Natural killer cell treated with Interleukin-12 subunit alpha and Interleukin-12 subunit beta and Interleukin-15 and Interleukin-18, amount 100 ng/mL, for 72 hours (primary cell): ENCODE measurements around the gene CCAR1. TPM values are rescaled to one million over a fixed set of nuclear protein-coding genes. Genes with fewer than 3 reads are reported as not detected.
A peak's percentile ranks its signal among the peaks of the same experiment; 100 is the strongest.
"Not testable (repeated sequence)": the region's sequence is repeated elsewhere in the genome, so short reads cannot be mapped to it uniquely, and the experiment has no call there.

Source experiments
- ATAC-seq, 2 donors: fragments of 150-1000 bp; cut with Tn5 transposase in 1 of 2; sonication (Bioruptor Pico), chemical (Tn5 transposase) in 1 of 2; 2 replicates each; pipeline ENCODE4 v1.10.0; 2021
- DNase-seq: peaks from one replicate; pipeline ENCODE4 v3.0.0; 2022; ENCODE audit warnings: low spot score
- H3K27ac Mint-ChIP-seq, 2 donors: 1 replicate in 1 of 2; 2 replicates in 1 of 2; pipeline ENCODE4 v1.8.0; 2022; ENCODE audit warnings: mixed read lengths in 2 of 2, mild to moderate bottlenecking in 1 of 2, moderate library complexity in 1 of 2
- H3K27me3 Mint-ChIP-seq, 2 donors: 1 replicate in 1 of 2; 2 replicates in 1 of 2; pipeline ENCODE4 v1.8.0; 2022; ENCODE audit warnings: mixed read lengths in 2 of 2
- H3K36me3 Mint-ChIP-seq: one replicate; pipeline ENCODE4 v1.8.0; 2022; ENCODE audit warnings: mixed read lengths
- H3K4me1 Mint-ChIP-seq, 2 donors: 1 replicate in 1 of 2; 2 replicates in 1 of 2; pipeline ENCODE4 v1.8.0; 2022; ENCODE audit warnings: low read depth in 2 of 2, mixed read lengths in 2 of 2, mild to moderate bottlenecking in 1 of 2
- H3K4me3 Mint-ChIP-seq: one replicate; pipeline ENCODE4 v1.8.0; 2022; ENCODE audit warnings: mixed read lengths
- H3K9me3 Mint-ChIP-seq: 2 replicates; pipeline ENCODE4 v1.8.0; 2022; ENCODE audit warnings: mixed read lengths
- total RNA-seq, 2 donors: library from RNA; stranded (reverse); gene quantifications; one replicate each; pipeline ENCODE4 v1.2.3, GENCODE V29; 2022

The CCAR1 gene
- total RNA-seq, 2 donors from 2014 or later = 81.8 to 155 TPM

- no peak overlapping the region for H3K4me3 Mint-ChIP-seq
- H3K4me1 Mint-ChIP-seq = peaks cover 0 to 7% of the 10 kb centered on the region in 2 donors
- no peak for ATAC-seq
- no peak overlapping the region for H3K27ac Mint-ChIP-seq
- no peaks in the 10 kb centered on the region for H3K9me3 Mint-ChIP-seq
- peaks cover 20% of the 10 kb centered on the region for H3K36me3 Mint-ChIP-seq
- no peaks in the 10 kb centered on the region for H3K27me3 Mint-ChIP-seq
- DNase-seq = no peak
Observed at GRCh38 chr10:68784476-68784875, 63.4 kb downstream of the CCAR1 start.

- H3K27ac Mint-ChIP-seq = no peak overlapping the region
Observed at GRCh38 chr10:68787813-68788212, 66.8 kb downstream of the CCAR1 start.

GRCh38 chr10:68790476-68790875, 69.4 kb downstream of the CCAR1 start:
- Mint-ChIP-seq H3K4me1 (no peaks in the 10 kb centered on the region), H3K27me3 (no peaks in the 10 kb centered on the region), H3K4me3 (no peak overlapping the region), H3K27ac (no peak overlapping the region), H3K9me3 (no peaks in the 10 kb centered on the region), H3K36me3 (peaks cover 16% of the 10 kb centered on the region)
- ATAC-seq = no peak
- DNase-seq = no peak

More at GRCh38 chr10:68787813-68788212, 66.8 kb downstream of the CCAR1 start:
- Mint-ChIP-seq H3K4me3 (no peak overlapping the region), H3K9me3 (no peaks in the 10 kb centered on the region), H3K4me1 (no peaks in the 10 kb centered on the region), H3K27me3 (no peaks in the 10 kb centered on the region), H3K36me3 (peaks cover 14% of the 10 kb centered on the region)
- DNase-seq = no peak
- no peak for ATAC-seq

- Mint-ChIP-seq H3K4me3 (no peak overlapping the region), H3K9me3 (no peaks in the 10 kb centered on the region), H3K27me3 (no peaks in the 10 kb centered on the region), H3K4me1 (no peaks in the 10 kb centered on the region), H3K27ac (no peak overlapping the region), H3K36me3 (peaks cover 11% of the 10 kb centered on the region)
- DNase-seq = no peak
- no peak for ATAC-seq
Observed at GRCh38 chr10:68792115-68792514, 71.1 kb downstream of the CCAR1 start.

- ATAC-seq (no peak), DNase-seq (no peak)
- Mint-ChIP-seq H3K9me3 (no peaks in the 10 kb centered on the region), H3K27ac (no peak overlapping the region), H3K27me3 (no peaks in the 10 kb centered on the region), H3K4me1 (peaks cover 0 to 4% of the 10 kb centered on the region in 2 donors), H3K4me3 (no peak overlapping the region), H3K36me3 (peaks cover 9% of the 10 kb centered on the region)
Observed at GRCh38 chr10:68795886-68796532, 75.0 kb downstream of the CCAR1 start.

- no peak for ATAC-seq
- Mint-ChIP-seq H3K4me1 (peaks cover 0 to 4% of the 10 kb centered on the region in 2 donors), H3K36me3 (peaks cover 9% of the 10 kb centered on the region), H3K27me3 (no peaks in the 10 kb centered on the region), H3K9me3 (no peaks in the 10 kb centered on the region), H3K4me3 (no peak overlapping the region), H3K27ac (no peak overlapping the region)
- DNase-seq = no peak
Observed at GRCh38 chr10:68796605-68797004, 75.6 kb downstream of the CCAR1 start.

- Mint-ChIP-seq H3K4me3 (no peak overlapping the region), H3K27me3 (no peaks in the 10 kb centered on the region), H3K9me3 (no peaks in the 10 kb centered on the region), H3K27ac (no peak overlapping the region), H3K36me3 (peaks cover 4% of the 10 kb centered on the region), H3K4me1 (peaks cover 0 to 4% of the 10 kb centered on the region in 2 donors)
- no peak for DNase-seq
- ATAC-seq = no peak
Observed at GRCh38 chr10:68800211-68800610, 79.2 kb downstream of the CCAR1 start.

GRCh38 chr10:68804692-68805091, 83.7 kb downstream of the CCAR1 start:
- Mint-ChIP-seq H3K4me3 (no peak overlapping the region), H3K9me3 (no peaks in the 10 kb centered on the region), H3K36me3 (no peaks in the 10 kb centered on the region), H3K27ac (no peak overlapping the region), H3K27me3 (no peaks in the 10 kb centered on the region), H3K4me1 (no peaks in the 10 kb centered on the region)
- ATAC-seq (no peak), DNase-seq (no peak)

- ATAC-seq, H3K4me3 Mint-ChIP-seq, H3K27ac Mint-ChIP-seq, H3K36me3 Mint-ChIP-seq, H3K9me3 Mint-ChIP-seq, DNase-seq, H3K27me3 Mint-ChIP-seq, H3K4me1 Mint-ChIP-seq: not testable (repeated sequence)
Observed at GRCh38 chr10:68810830-68811229, 89.8 kb downstream of the CCAR1 start.

- Mint-ChIP-seq H3K27ac (no peak overlapping the region), H3K36me3 (no peaks in the 10 kb centered on the region), H3K4me3 (no peak overlapping the region), H3K27me3 (no peaks in the 10 kb centered on the region), H3K4me1 (no peaks in the 10 kb centered on the region), H3K9me3 (no peaks in the 10 kb centered on the region)
- no peak for DNase-seq
- ATAC-seq = no peak
Observed at GRCh38 chr10:68811314-68812009, 90.4 kb downstream of the CCAR1 start.

GRCh38 chr10:68812420-68812819, 91.4 kb downstream of the CCAR1 start:
- H3K36me3 Mint-ChIP-seq = no peaks in the 10 kb centered on the region
- H3K9me3 Mint-ChIP-seq = no peaks in the 10 kb centered on the region
- ATAC-seq = peak; percentile 6 to 33
- no peak for DNase-seq
- no peak overlapping the region for H3K27ac Mint-ChIP-seq
- no peaks in the 10 kb centered on the region for H3K27me3 Mint-ChIP-seq
- no peaks in the 10 kb centered on the region for H3K4me1 Mint-ChIP-seq
- no peak overlapping the region for H3K4me3 Mint-ChIP-seq

GRCh38 chr10:68813559-68813958, 92.5 kb downstream of the CCAR1 start:
- no peaks in the 10 kb centered on the region for H3K9me3 Mint-ChIP-seq
- no peak for ATAC-seq
- H3K36me3 Mint-ChIP-seq = no peaks in the 10 kb centered on the region
- H3K4me1 Mint-ChIP-seq = no peaks in the 10 kb centered on the region
- H3K27me3 Mint-ChIP-seq = no peaks in the 10 kb centered on the region
- no peak for DNase-seq
- H3K4me3 Mint-ChIP-seq = no peak overlapping the region
- no peak overlapping the region for H3K27ac Mint-ChIP-seq

- Mint-ChIP-seq H3K4me1 (no peaks in the 10 kb centered on the region), H3K36me3 (no peaks in the 10 kb centered on the region), H3K4me3 (no peak overlapping the region), H3K27me3 (no peaks in the 10 kb centered on the region), H3K9me3 (no peaks in the 10 kb centered on the region), H3K27ac (no peak overlapping the region)
- ATAC-seq (no peak), DNase-seq (no peak)
Observed at GRCh38 chr10:68816796-68817412, 95.9 kb downstream of the CCAR1 start.

GRCh38 chr10:68820359-68820758, 99.3 kb downstream of the CCAR1 start:
- H3K27me3 Mint-ChIP-seq, H3K9me3 Mint-ChIP-seq, H3K27ac Mint-ChIP-seq, H3K4me3 Mint-ChIP-seq, H3K36me3 Mint-ChIP-seq, H3K4me1 Mint-ChIP-seq, DNase-seq, ATAC-seq: not testable (repeated sequence)
